NCI-H1694 treated with DMSO at 0.1 percent for 48 hours (cell line): ENCODE results near the gene DNAH10.

Source experiments
- DNase-seq: peaks from one replicate; lab custom pipeline; 2025; lab: John Stamatoyannopoulos, UW

The DNAH10 gene

DNA sequence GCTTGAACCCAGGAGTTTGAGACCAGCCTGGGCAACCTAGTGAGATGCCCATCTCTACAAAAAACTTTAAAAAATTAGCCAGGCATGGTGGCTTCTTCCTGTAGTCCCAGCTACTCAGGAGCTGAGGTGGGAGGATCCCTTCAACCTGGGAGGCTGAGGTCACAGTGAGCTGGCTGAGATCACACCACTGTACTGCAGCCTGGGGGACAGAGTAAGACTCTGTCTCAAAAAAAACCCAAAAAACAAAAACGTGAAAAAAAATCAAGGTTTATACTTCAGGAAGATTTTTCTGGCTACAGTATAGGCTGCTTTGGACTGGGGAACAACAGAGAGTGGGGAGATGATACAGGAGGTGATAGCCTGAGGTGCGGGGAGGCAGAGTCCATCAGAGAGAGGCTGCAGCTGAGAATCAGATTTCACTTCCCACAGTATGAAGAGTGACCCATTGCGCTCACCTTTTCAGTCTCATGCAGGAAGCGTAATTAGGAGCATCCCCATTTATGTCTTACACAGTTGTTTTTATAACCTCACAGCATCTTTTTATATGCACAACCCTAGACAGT is 28.9 kb downstream of the DNAH10 start:
- DNase-seq: no peak

DNA sequence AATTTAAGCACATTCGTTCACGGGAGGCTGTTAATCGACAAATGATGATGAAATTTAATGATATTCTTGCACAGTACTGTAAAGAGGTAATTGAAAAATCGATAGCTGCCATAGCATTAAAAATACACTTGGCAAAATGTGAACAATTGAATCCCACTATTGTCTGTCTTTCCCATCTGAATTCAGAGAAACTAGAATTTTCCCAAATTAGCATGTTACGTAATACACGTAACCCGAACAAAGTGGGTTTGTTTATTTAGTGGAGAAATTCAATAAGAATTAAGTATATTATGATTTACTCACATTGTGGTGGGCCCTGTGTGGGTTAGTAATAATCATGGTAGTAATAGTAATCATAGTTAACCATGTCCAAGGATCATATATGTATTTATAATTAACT is 31.9 kb downstream of the DNAH10 start:
- no peak for DNase-seq

DNA sequence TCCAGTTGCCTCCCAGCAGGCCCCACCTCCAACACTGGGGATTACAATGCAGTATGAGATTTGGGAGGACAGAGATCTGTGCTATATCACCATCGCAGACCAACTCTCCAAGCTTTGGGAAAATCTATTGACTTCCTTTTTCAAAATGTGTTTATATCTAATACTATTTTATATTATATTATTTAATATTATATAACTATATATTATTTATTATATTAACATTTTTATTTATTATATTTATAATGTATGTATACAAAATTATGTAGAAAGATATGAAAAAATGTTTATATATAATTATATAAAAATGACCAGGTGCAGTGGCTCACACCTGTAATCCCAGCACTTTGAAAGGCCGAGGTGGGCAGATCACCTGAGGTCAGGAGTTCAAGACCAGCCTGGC is 36.4 kb downstream of the DNAH10 start:
- no peak for DNase-seq

DNA sequence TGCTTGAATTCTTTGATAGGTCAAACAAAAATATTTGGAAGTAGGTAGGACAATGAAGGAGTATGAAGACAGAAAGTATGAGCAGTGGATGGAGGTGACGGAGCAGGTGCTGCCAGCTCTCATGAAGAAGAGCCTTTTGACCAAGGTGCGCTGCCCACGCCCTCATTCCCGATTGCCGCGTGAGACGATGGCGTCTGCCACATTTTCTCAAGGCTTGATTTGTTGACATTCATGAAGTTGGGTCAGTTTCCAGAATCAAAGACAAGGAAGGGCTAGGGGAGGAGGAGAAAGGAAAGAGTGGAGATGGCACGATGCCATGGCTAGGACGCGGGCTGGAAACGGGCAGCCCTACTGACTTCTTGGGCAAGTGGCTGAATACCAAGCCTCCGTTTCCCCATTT is 37.1 kb downstream of the DNAH10 start:
- no peak for DNase-seq

DNA sequence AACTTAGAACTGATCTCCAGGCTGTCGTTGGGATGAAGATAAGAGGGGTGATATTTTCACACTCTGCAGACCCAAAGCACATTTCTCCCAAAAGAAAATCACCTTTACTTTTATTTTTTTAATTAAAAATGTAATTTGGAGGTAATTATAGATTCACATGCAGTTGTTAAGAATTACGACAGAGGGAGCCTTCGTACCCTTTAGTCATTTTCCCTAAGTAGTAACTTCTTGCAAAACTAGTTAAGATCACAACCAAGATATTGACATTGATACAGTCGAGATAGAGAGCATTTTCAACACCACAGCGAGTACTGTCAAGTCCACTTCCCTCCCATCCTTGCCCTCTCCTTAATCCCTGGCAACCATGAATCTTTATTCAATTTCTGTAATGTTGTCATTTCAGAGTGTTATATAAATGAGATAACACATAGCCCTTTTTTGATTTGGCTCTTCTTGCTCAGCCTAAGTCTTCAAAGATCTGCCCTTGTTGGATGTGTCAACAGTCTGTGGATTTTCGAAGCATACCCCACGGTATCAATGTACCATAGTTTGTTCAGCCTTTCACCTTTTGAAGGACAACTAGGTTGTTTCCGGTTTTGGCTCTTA is 39.6 kb downstream of the DNAH10 start:
- DNase-seq: peak; percentile 6

DNA sequence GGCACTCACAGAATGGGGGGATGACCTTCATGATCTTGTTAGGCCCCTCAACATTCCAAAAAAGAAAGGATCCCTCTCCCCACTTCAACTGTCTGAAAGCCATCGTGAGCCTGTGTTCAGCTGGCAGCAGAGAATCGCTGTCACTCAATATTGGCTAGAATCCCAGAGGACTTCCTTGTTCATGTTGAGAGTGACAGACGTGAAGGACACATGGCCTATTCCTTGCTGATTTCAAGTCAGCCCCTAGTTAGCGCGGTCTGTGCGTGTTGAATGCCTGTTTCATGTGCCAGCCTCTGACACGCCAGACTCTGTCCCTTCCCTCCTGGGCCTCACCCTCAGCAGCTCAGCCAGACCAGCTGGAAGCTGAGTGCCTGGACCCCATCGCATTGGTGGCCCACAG is 43.1 kb downstream of the DNAH10 start:
- peak; percentile 36 for DNase-seq

DNA sequence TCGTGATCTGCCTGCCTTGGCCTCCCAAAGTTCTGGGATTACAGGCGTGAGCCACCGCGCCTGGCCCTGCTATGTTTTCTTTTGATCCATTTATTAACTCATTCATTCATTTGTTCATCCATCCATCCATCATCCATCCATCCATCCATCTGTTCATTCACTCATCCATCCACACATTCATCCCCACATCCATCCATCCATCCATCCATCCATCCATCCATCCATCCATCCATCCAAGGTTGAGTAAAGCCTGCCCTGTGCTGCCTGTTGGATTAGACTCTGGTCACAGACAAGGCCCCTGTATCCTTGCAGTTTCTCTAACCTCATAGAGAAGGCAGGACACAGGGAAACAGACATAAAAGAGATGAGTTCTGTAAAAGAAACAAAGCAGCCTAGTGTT is 44.9 kb downstream of the DNAH10 start:
- DNase-seq: no peak

DNA sequence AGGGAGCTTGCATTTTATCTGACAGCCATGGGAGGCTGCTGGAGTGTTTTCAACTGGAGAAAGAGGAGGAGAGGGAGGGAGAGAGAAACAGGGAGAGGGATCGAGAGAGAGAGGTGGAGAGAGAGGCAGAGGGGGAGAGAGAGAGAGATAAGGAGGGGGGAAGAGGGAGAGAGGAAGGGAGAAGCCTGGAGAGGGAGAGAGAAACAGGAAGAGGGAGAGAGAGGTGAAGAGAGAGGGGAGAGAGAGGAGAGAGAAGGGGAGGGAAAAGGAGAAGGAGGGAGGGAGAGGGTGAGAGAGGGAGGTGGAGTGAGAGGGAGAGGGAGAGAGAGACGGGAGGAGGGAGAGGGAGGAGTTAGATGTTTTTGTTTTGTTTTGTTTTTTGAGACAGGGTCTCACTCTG is 45.6 kb downstream of the DNAH10 start:
- DNase-seq: no peak

DNA sequence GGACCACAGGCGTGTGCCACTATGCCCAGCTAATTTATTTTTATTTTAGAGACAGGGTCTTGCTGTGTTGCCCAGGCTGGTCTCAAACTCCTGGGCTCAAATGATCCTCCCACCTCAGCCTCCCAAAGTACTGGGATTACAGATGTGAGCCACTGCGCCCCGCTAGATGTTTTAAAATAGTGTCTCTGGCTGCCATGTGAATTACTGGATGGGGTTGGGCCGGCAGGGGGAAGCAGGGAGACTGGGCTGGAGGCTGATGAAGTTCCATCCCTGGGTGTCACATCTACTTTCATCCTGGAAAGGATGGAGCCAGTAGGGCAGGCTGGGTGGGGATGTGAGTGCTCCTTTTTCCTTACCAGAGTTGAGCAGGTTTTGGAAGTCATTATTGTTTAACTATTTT is 46.1 kb downstream of the DNAH10 start:
- no peak for DNase-seq

DNA sequence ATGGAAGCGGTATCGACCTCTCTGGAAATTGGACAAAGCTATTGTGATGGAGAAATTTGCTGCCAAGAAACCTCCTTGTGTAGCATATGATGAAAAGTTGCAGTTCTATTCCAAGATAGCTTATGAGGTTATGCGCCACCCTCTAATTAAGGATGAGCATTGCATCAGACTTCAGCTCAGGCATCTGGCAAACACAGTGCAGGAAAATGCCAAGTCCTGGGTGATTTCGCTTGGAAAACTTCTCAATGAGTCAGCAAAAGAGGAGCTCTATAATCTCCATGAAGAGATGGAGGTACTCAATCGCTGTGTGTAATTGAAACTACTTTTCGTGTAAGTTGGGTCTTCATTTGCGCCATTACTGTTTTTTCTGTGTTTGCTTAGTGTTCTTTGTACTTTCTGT is 51.2 kb downstream of the DNAH10 start:
- no peak for DNase-seq

DNA sequence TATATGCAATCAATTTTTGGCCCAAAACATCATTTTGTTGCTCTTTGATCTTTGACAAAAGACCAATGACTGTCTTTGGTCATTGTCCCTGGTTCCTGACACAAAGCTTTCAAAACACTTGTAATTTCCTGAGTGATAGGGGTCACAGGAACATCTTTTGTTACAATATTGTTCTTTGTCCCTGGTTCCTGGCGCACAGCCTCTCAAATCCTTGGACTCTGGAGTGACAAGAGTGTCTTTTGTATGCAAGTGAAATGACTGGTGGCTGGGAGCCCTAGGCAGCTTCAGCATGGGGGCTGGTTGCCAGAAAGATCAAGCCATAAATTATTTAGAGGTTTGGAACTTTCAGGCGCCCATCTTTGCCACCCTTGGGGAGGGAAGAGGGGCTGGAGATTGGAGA is 53.9 kb downstream of the DNAH10 start:
- DNase-seq: no peak

DNA sequence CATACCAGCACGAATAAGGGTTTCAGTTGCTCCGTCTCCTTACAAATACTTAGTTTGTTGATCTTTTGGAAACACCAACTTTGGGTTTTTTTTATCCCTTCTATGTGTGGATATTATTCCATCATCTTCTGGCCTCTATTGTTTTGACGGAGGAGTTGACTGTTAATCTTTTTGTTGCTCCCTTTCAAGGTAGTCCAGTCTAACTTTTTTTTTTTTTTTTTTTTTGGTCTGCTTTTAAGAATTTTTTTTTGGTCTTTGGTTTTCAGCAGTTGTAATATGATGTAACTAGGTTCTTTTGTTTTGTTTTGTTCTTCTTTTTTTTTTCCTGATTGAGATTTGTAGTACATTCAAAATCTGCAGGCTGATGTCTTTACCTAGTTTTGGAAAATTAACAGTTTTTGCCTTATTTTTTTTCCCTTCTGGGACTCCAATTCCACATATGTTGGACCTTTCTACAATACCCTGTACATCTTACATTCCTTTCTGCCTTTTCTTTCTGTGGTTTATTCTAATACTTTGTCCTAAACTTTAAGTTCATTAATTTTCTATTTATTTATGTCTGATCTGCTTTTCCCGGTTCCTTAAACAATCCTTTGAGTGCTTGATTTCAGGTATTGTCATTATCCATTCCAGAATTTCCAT is 54.9 kb downstream of the DNAH10 start:
- DNase-seq: no peak

DNA sequence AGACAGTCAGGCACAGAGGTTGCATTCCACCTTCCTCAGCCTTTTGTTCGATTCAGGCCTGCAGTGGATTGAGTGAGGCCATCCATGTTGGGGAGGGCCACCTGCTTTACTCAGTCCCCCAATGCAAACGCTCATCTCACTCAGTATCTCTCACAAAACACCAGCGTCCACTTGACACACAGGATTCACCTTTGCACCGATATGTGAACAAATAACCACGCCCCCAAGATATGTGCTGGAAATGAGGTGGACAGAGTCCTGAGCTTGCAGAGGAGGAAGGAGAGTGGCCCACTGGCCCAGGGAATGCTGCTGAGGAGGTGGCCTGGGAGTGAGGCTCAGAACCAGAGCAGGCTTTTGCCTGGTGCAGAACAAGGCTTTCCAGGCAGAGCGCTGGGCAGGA is 60.7 kb downstream of the DNAH10 start:
- no peak for DNase-seq

DNA sequence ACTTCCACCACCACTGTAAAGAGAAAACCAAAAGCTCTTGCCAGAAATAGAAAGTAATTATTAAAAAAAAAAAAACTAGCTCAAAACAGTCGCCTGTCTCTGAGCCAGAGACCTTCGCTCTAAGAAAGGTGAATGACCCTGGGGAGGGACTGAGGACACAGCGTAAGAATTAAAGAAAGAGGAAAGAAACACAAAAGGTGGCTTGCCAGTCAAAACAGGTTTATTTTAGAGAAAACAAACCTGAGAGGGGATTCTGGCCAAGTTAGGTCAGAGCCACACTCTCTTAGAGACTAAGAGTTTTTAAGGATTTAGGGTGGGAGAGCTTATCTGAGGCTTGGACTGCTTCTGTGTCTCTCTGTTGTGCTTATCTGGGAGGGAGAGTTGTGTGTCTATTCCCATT is 66.0 kb downstream of the DNAH10 start:
- DNase-seq: no peak

DNA sequence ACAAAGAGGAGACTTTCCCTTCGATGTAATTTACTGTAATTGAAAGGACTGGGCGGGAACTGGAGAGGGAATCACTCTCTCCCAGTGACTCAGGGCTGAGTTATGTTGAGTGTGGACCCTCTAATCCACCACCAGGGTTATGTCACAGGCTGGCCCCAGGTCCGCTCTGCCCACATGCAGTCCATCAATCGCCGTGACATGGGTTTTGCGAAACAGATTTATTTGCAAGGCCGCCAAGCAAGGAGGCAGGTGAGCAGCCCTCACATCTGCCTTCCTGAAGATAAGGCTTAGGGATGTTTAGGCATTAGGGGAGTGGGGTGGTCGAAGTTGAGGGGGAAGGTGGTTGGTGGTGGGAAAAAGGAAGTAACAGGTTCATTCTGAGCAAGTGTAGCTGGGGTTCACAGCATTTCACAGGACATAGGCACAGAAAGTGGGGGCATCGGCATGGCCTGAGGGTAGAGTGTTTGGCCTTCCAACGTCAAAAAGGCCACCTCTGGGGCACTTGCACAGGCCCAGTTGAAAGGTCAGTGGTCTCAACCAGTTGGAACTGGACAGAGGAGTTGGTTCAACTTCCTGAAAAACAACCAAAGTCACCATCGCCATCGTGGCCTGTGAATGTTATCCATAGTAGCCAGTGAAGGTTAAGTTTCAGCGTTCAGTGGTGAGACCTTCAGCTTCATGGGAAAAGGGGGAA is 66.9 kb downstream of the DNAH10 start:
- DNase-seq: no peak

DNA sequence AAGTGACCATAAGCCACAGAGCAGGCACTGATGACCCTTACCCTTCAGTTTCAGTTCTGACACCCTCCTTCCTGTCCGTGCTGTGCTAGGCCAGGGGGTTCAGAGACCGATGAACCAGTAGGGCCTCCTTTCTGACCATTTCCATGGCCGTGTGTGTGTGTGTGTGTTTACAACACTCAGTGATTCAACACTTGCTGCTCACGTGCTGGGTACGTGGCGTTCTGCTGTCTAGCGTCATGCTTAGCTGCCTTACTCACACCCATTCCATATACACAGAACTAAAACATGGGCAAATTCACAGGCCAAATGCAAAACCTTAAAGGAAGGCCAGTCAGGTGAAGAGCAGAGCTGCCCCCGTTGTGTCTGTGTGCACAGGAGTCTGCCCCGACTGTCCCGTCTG is 67.5 kb downstream of the DNAH10 start:
- DNase-seq: no peak

DNA sequence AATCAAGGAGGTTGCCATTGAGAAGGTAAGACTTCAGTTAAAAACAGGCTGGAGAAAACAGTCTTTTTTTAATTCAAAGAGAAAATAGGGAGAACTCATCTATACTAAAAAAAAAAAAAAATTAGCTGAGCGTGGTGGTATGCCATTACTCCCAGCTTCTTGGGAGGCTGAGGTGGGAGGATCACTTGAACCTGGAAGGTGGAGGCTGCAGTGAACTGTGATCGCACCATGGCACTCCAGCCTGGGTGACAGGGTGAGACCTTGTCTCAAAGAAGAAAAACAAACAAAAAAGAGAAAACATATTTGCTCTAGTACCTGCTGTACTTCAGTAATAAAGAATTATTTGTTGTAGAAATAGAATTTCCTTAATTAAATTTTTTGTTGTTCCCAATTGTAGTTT is 68.6 kb downstream of the DNAH10 start:
- DNase-seq: no peak

DNA sequence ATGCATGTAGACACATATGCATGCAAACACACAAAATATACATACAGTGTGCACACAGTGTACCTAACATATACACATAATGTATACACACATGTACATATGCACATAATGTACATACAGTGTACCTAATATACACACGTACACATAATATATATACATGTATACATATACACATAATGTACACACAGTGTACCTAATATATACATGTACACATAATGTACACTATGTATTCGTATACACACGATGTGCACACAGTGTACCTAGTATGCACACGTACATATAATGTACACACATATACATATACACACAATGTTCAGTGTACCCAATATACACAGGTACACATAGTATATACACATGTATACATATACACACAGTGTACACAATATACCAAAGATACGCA is 70.0 kb downstream of the DNAH10 start:
- no peak for DNase-seq

DNA sequence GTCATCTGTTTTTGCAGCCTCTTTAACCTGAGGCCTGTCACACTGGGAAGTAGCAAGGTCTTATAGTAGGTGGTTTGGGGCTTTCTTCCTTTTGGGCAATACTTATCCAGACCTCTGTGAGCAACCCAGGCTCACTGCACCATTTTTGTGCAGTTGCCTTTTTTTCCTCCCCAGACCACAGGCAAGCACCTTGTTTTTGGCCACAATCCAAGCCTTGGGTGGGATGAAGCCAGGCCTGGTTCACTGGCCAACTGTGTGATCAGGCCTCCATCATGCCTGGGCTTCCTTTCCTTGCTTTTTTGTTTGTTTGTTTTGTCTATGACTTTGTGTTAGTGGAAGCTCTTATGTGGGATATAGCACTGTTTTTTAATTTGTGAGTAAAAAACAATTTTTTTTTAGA is 71.7 kb downstream of the DNAH10 start:
- DNase-seq: no peak

DNA sequence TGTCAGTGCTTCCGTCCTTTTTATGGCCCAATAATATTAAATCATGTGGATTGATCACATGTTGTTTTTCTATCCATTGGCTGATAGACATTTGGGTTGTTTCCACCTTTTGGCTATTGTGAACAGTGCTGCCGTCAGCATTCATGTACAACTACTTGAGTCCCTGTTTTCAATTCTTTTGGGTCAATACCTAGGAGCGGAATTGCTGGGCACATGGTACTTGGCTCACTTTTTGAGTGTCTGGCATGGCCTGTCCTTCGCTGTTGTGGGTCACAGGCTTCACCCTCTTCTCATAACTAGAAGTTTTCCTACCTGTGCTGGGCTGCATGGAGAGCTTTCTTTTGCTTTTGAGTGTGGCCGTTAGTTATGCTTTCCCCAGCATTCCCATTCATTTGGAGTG is 72.7 kb downstream of the DNAH10 start:
- no peak for DNase-seq

DNA sequence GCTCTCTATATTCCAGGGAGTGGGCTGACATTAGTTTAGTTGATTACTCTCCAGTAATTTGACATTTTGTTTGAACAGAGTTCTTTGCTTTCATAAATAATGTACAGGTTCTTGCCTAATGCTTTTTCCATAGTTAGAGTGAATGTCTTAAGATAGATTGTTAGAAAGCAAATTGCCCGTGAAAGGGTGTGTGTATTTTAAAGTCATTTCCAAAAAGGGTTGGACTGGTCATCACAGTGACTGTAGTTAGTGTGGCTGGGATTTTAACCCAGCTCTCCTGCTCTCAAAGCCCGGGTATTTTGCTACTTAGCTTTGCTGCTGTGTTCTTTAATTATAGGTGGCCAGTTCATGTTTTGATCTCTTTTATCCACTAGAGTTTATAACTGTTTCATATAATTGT is 74.2 kb downstream of the DNAH10 start:
- DNase-seq: no peak

DNA sequence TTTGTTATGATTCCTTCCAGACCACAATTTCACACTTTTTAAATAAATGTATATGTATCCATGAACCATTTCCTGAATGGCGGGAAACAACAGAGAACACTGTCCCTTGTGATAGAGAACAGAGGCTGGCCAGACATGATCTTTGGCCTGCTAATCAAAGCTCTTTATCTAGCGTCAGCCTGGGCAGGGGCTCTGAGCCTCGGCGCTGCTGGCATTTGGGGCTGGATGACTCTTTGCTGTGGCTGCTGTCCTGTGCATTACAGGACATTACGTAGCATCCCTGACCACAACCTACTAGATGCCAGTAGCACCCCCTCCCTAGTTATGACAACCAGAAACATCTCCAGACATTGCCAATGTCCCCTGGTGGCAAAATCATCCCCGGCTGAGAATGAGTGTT is 77.7 kb downstream of the DNAH10 start:
- DNase-seq: no peak

DNA sequence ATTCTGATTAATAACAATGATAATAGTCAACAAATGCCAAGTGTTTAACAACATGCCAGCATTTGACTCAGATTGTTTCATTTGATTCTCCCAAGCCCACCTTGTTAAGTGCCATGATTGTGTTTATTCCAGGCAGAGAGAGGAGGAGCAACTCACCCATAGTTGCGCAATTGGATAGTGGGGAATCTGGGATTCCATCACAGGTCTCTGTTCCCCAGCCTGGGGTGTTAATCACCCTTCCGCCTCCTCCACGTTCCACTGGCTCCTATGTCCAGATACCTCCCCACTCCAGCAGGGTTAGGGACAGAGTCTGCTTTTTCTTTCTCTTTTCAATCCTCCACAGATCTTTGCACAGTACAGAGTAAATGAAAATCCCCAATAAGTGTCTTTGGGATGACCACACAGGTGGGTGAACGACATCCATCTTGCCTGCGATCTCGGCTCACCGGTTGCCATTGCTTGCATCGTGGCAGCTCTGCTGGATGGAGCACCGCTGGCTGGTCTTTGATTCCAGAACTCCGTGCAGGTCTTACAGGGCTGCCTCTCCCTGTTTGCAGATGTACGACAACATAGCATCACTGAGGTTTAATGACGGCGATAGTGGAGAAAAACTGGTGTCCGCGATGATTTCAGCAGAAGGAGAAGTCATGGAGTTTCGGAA is 78.8 kb downstream of the DNAH10 start:
- no peak for DNase-seq
